Esophagus (tissue), 2 donors: ENCODE data around the gene SLC22A23. TPM values are rescaled to one million over a fixed set of nuclear protein-coding genes. Genes with fewer than 3 reads are reported as not detected.

ENCODE experiments used
- H3K27ac ChIP-seq, 2 donors: one replicate each; pipeline ENCODE4 v1.5.1; 2013; ENCODE audit warnings: low read depth in 2 of 2, mild to moderate bottlenecking in 2 of 2, inconsistent platforms in 1 of 2, low read length in 1 of 2, moderate library complexity in 1 of 2
- H3K27me3 ChIP-seq, 2 donors: one replicate each; pipeline ENCODE4 v1.6.1; 2013; ENCODE audit warnings: low read length in 2 of 2, control low read depth in 1 of 2, mild to moderate bottlenecking in 1 of 2; ENCODE audit not compliant: insufficient read depth in 2 of 2, control insufficient read depth in 1 of 2
- H3K36me3 ChIP-seq, 2 donors: one replicate each; pipeline ENCODE4 v1.6.1; 2013; ENCODE audit warnings: low read length in 1 of 2; ENCODE audit not compliant: control insufficient read depth in 2 of 2, insufficient read depth in 2 of 2
- H3K4me1 ChIP-seq, 2 donors: one replicate each; pipeline ENCODE4 v1.6.1; 2013; ENCODE audit warnings: low read length in 1 of 2; ENCODE audit not compliant: control insufficient read depth in 2 of 2, insufficient read depth in 2 of 2
- H3K4me3 ChIP-seq, 2 donors: one replicate each; pipeline ENCODE4 v1.5.1; 2013; ENCODE audit warnings: low read length in 2 of 2, mild to moderate bottlenecking in 2 of 2, low read depth in 1 of 2, moderate library complexity in 1 of 2
- H3K9me3 ChIP-seq, 2 donors: one replicate each; pipeline ENCODE4 v1.6.1; 2013; ENCODE audit warnings: mild to moderate bottlenecking in 2 of 2, low read depth in 1 of 2, low read length in 1 of 2, moderate library complexity in 1 of 2; ENCODE audit not compliant: control insufficient read depth in 2 of 2, insufficient read depth in 1 of 2
- WGBS, 2 donors: extraction: QIAGEN DNeasy Blood & Tissue Kit; methylation state at CpG; one replicate each; pipeline ENCODE4 v1.1.7; 2013; 5-methylcytosine and 5-hydroxymethylcytosine counted together
- polyA plus RNA-seq, 2 donors: library from polyadenylated mRNA; stranded (reverse); fragments of 200-250 nt; gene quantifications; one replicate each; pipeline ENCODE4 v1.2.3, GENCODE V29; 2013
- donor health status: healthy with polysubstance abuse.
- donor health status: Bipolar disorder and iron deficiency.

SLC22A23 gene
- polyA plus RNA-seq, 2 donors = 12.5 to 15.4 TPM

DNA sequence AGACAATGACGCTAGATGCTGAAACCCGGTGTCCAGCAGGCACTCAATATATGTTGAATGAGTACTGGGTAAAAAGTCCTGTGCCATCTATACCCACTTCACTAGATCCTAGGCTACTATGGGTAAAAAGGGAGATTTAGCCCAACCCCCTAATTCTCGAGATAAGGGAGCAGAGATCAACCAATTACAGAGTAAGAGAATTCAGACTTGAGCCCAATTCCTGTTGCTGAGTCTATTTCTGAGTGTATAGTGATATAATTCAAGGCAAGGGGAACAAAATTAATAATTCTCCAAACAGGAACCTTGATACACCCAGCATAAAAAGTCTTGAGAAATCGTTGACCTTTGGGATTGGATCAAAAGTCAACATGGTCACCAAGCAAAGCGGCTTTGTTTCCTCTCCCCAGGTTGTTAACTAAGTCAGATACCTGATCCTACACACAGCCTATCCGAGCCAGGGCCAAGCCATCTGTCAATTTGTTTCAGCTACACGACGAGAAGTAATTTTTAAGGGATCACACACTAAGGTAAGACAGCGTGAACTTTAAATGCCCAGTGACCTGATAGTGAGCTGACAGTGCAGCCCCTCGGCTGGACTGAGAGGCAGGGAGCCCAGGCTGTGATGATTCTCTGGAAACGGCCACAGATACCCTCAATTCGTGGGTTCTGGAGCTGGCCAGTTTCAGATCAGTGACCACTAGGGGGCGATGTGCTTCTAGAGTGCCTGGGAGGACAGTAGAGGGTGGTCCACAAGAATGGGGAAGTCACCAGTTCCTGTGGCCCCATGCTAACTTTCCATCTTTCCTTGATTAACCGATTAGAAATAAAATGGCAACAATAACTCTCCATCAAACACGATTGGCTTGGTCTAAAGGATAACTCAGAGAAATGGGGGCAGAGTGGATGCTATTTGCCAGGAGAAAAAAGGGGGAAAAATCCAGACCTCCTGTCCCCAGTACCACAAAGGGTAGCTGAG, 46.2 kb downstream of the SLC22A23 start:
- Histone ChIP-seq H3K36me3 (peaks cover 0 to 6% of the 10 kb centered on the region in 2 donors), H3K27me3 (no peaks in the 10 kb centered on the region), H3K27ac (peak overlapping the region; percentile 21 to 93), H3K9me3 (peaks cover 0 to 2% of the 10 kb centered on the region in 2 donors), H3K4me3 (no peak overlapping the region), H3K4me1 (peaks cover 0 to 12% of the 10 kb centered on the region in 2 donors)
- WGBS, 2 donors = 58% methylated on average over 15 of the region's 15 CpGs

DNA sequence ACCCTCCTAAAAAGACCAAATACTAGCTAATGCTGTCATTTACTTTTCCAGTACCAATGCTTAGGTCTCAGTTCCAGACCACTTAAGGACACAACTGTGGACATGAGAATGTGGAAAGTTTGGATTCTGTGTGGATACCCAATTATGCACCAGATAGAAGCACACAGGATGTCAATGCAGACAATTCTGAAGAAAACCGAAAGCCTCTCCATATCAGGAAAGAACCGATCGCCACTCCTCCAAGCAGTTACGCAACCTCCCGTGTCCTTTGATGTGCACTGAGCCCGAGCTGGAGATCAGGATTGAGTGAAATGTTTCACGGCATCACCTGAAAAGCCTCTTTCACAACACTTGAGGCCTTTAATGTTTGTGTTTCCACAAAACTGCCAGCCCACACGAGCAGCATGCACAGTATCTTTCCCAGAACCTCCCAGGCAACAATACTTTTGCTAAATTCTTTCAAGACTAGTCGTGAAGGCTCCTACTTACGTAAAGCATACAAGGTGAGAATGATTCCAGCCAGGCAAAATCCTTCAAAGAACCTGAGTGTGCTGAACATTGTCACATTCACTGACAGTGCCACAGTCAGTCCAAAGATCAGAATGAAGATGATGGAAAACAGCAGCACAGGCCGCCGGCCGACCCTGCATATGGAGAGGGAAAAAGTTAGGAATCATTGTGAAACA, 47.0 kb downstream of the SLC22A23 start:
- H3K9me3 ChIP-seq = peaks cover 0 to 2% of the 10 kb centered on the region in 2 donors
- peaks cover 0 to 11% of the 10 kb centered on the region in 2 donors for H3K4me1 ChIP-seq
- peaks cover 0 to 6% of the 10 kb centered on the region in 2 donors for H3K36me3 ChIP-seq
- no peak overlapping the region for H3K4me3 ChIP-seq
- 48 to 55% methylated on average over 13 of the region's 13 CpGs for WGBS, 2 donors
- H3K27me3 ChIP-seq = no peaks in the 10 kb centered on the region
- peak overlapping the region; percentile 72 to 93 for H3K27ac ChIP-seq

DNA sequence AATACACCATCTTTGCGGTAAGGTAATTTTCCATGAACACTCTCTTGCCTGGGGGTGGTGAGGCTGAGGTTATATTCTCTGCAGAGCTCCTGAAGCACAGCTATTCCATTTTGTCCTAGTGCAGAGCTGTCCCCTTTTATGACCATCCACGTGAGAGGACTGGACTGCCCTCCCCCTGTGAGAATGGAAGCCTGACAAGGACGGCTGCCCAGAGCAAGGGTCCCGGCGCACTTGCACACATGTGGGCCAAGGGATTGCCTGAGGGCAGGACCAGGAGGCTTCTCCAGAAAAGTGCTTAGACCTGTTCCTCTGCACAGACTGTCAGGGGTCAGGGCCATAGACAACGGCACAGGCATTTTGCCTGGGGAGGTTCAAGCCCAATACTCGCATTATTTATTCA, 48.2 kb downstream of the SLC22A23 start:
- peaks cover 0 to 11% of the 10 kb centered on the region in 2 donors for H3K4me1 ChIP-seq
- WGBS, 2 donors = 73 to 79% methylated on average over 7 of the region's 7 CpGs
- H3K27ac ChIP-seq = peak overlapping the region in 1 of 2 donors; percentile 18

DNA sequence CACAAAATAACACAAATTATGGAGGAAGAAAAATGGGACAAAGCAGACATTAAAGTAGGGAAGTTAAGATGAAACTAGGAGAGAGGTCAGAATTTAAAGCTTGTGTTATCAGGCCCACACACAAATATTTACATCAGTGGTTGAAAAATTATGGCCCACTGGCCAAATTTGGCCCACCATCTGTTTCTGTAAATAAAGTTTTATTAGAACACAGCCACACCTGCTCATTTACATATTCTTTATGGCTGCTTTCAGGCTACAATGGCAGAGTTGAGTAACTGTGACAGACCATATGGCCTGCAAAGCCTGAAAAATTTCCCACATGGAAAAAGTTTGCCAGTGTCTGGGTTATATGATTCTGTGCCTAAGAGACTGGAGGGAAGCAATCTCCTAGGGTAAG, 49.0 kb downstream of the SLC22A23 start:
- Histone ChIP-seq H3K4me1 (peaks cover 0 to 14% of the 10 kb centered on the region in 2 donors), H3K27ac (no peak overlapping the region), H3K27me3 (no peaks in the 10 kb centered on the region), H3K36me3 (peaks cover 0 to 2% of the 10 kb centered on the region in 2 donors), H3K4me3 (no peak overlapping the region), H3K9me3 (peaks cover 0 to 2% of the 10 kb centered on the region in 2 donors)

More for the DNA sequence above, 48.2 kb downstream of the SLC22A23 start:
- peaks cover 0 to 5% of the 10 kb centered on the region in 2 donors for H3K36me3 ChIP-seq
- H3K9me3 ChIP-seq = peaks cover 0 to 2% of the 10 kb centered on the region in 2 donors
- no peak overlapping the region for H3K4me3 ChIP-seq
- H3K27me3 ChIP-seq = no peaks in the 10 kb centered on the region

DNA sequence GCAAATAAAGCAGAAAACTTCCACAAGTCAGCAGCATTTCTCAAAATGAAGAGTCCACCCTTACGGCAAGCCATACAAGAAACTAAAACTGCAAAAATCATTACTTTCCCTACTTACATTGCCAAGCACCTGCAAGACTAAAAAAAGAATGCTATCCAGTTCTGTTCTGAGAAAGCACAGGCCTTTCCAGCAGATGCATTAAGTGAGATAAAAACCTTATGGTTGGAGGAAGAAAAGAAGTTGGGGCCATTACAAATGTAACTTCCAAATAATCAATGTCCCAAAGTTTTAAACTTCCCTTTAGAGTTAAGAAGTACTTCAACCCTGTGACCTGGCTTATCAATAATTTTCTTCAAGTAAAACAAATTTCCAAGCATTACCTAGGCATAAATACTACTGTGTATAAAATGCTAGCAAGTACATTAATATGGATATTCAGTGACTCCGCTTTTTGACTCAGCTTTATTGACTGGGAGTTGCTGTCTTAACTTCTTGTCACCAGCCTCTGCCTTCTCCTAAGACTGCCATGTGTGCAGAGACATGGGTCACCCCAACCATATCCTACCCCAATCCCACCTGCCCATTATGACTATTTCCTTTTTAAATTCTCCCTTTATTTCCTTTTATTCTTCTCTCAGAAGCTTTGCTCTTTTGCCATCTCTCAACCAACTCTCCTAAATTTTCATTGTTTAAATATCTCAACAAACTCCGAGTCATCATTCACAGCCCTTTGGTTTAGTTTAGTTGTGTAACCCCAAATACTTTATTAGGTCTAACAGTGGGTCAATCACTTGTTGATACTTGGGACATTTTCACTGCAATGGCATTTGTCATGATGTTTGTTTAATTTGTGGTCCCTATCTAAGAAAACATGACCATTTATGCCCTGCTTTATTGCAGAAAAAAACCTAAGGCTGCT, 49.7 kb downstream of the SLC22A23 start:
- H3K4me1 ChIP-seq = peaks cover 2 to 19% of the 10 kb centered on the region in 2 donors

DNA sequence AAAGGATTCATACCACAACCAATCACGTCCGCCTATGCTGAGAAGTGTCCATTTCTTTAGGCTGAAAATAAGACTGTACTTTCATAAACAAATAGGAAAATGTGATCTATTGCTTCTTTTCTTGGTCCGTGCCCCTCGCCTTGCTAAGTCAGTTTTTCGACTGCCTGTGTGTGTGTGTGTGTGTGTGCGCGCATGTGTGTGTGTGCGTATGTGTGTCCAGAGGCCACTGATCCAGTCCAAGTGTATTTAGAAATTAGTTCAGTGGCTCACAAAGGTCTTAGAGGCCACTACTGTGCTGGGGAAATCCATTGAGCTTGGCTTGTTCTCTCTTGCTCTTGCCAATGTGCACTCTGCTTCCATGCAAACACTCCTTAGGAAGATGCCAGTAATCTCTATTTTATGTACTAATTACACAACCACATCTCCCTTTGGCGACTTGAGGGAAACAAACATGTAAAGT, 50.5 kb downstream of the SLC22A23 start:
- Histone ChIP-seq H3K4me3 (no peak overlapping the region), H3K27me3 (no peaks in the 10 kb centered on the region), H3K27ac (peak overlapping the region; percentile 43 to 61), H3K4me1 (peaks cover 2 to 19% of the 10 kb centered on the region in 2 donors), H3K36me3 (peaks cover 0 to 2% of the 10 kb centered on the region in 2 donors), H3K9me3 (no peaks in the 10 kb centered on the region)
- 58 to 65% methylated on average over 9 of the region's 9 CpGs for WGBS, 2 donors

More for the DNA sequence above, 49.7 kb downstream of the SLC22A23 start:
- Histone ChIP-seq H3K27me3 (no peaks in the 10 kb centered on the region), H3K4me3 (no peak overlapping the region), H3K27ac (peak overlapping the region; percentile 37 to 43), H3K36me3 (peaks cover 0 to 2% of the 10 kb centered on the region in 2 donors), H3K9me3 (no peaks in the 10 kb centered on the region)
- WGBS, 2 donors = 72 to 76% methylated on average over 3 of the region's 3 CpGs

DNA sequence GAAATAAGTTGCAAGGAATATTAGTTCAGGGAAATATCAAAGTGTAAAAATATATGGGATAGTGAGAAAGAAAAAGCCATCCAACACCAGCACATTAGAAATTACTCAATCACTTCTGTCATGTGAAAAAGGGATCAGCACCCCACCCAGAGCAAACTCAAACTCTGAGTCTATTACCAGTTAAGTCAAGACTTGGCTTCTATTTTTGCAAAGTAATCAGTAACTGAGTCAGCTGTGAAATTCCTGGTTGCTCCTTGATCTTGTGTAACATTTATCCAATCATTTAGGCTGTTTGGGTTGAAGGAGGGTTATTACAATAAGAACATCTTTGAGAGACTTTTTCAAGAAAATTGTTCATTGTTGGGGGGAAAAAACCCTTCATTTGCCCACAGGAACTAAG, 51.2 kb downstream of the SLC22A23 start:
- Histone ChIP-seq H3K27ac (peak overlapping the region in 1 of 2 donors; percentile 41), H3K4me1 (peaks cover 2 to 17% of the 10 kb centered on the region in 2 donors), H3K36me3 (peaks cover 0 to 2% of the 10 kb centered on the region in 2 donors), H3K9me3 (no peaks in the 10 kb centered on the region), H3K27me3 (no peaks in the 10 kb centered on the region), H3K4me3 (no peak overlapping the region)

DNA sequence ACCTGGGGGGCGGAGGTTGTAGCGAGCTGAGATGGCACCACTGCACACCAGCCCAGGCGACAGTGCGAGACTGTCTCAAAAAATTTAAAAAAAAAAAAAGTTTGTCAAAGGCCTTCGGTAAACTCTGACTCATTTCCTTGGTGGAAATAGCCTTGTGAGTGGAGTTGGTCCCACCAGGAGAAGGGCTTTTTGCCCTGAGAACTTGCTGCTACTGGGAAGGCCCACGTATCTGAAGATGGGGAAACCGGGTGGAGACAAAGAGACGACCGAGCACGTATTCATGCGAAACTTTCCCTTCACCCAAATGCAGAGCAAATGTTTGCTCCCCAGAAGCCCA, 51.7 kb downstream of the SLC22A23 start:
- peaks cover 2 to 17% of the 10 kb centered on the region in 2 donors for H3K4me1 ChIP-seq
- WGBS, 2 donors = 86 to 90% methylated on average over 11 of the region's 11 CpGs
- no peak overlapping the region for H3K4me3 ChIP-seq
- no peaks in the 10 kb centered on the region for H3K27me3 ChIP-seq
- H3K9me3 ChIP-seq = no peaks in the 10 kb centered on the region
- H3K36me3 ChIP-seq = peaks cover 0 to 2% of the 10 kb centered on the region in 2 donors
- H3K27ac ChIP-seq = peak overlapping the region; percentile 75 to 76
